ENCODE results near the gene XPO5.

- TF ChIP-seq POLR2A (IDR thresholded peaks at IDR 0.05), result no peak
- no peak for TF ChIP-seq CTCF (IDR thresholded peaks at IDR 0.05)
Observed at GRCh38 chr6:43624786-43625288, 49.0 kb upstream of the XPO5 start.

All from right lobe of liver (tissue), 4 donors.